GM21717 (cell line): ENCODE measurements around the gene PKIG.

Experiments used
- ATAC-seq: cut with Tn5 transposase; IDR thresholded peaks from one replicate; pipeline ENCODE4 v1.9.1; 2021; ENCODE audit warnings: mild to moderate bottlenecking, moderate library complexity; ENCODE audit not compliant: unreplicated experiment

Gene PKIG

DNA sequence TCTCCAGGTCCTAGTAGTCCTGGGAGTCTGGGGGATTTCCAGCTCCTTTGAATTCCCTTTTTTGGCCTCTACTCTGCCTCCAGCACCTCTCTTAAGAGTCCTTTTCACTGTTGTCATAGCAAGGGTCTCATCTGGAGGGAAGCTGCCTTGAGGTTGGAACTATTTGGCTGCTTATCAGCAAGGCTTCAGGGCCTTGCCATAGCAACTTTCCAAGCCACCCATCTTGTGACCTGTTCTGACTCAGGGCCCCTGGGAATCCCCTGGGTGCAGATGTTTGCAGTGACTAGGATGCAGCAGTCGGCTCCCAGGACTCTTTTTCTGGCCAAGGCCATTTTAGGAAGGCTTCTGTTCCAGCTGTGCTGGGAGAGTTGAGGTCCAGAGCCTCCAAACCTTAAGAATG, 12.4 kb downstream of the PKIG start:
- ATAC-seq = no peak

DNA sequence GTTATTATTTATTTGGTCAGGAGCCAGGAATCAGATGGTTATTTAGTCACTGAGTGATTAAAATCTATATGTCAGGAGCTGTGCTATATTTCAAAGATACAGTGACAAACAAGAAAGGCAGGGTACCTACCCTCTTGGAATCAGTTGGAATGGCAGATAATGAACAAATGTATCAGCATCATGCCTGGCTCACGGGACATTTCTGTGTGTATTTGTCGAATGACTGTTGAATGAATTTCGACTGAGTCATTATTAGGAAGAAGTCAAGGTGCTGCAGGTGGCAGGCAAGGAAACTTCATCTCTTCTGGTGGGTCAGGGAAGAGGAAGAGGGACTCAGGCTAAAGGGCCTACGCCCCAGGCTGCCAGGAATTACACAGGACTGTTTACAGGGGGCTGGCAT, 13.6 kb downstream of the PKIG start:
- no peak for ATAC-seq

DNA sequence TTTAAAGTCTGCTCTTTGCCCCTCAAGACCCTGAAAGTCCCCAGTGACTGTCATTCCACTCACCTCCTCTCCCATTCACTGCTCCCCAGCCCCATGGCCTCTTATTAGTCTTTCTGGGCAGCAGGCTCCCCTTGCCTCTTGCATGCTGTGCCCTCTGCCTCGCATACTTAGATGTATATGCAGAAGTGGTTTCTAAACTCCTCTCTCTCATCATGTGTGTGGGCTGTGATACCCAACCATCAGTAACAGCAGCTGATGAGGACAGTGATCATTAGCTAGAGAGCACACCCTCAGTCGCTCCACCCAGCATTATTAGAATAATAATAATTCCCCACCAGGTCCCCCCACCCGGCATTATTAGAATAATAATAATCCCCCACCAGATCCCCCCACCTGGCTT, 14.5 kb downstream of the PKIG start:
- ATAC-seq = no peak

DNA sequence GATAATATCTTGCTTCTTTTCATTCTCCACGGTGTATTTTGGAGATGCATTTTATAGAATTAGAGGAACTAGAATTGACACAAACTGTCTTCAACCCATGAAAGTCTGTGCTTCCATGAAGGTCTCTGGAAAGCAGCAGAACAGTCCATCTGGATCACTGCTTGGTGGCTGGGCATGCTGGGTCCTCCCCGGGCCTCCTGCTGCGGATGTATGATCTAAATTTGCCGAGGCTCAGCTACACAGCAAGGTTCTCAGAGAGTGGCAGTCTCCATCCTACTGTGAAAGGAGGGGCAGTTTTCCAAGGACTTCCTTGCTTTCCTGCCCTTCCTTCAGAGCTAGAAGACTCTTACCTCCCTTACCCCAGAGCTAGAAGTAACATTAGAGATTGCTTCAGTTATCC, 15.1 kb downstream of the PKIG start:
- no peak for ATAC-seq

DNA sequence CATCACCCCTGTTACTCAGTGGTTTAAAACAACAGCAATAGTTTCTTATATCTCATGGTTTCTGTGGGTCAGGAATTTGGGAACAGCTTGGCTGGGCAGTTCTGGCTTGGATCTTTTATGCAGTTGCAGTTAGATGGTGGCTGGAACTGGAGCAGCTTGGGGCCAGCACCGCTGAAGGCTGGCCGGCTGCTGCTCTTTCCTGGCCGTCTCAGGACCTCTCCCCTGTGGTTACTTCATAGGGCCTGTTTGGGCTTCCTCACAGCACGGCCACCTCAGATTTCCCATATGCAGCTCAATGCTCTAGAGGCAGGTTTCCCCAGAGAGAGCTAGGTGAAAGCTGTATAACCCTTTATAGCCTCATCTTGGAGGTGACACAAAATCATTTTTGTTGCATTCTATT, 15.6 kb downstream of the PKIG start:
- ATAC-seq = no peak

DNA sequence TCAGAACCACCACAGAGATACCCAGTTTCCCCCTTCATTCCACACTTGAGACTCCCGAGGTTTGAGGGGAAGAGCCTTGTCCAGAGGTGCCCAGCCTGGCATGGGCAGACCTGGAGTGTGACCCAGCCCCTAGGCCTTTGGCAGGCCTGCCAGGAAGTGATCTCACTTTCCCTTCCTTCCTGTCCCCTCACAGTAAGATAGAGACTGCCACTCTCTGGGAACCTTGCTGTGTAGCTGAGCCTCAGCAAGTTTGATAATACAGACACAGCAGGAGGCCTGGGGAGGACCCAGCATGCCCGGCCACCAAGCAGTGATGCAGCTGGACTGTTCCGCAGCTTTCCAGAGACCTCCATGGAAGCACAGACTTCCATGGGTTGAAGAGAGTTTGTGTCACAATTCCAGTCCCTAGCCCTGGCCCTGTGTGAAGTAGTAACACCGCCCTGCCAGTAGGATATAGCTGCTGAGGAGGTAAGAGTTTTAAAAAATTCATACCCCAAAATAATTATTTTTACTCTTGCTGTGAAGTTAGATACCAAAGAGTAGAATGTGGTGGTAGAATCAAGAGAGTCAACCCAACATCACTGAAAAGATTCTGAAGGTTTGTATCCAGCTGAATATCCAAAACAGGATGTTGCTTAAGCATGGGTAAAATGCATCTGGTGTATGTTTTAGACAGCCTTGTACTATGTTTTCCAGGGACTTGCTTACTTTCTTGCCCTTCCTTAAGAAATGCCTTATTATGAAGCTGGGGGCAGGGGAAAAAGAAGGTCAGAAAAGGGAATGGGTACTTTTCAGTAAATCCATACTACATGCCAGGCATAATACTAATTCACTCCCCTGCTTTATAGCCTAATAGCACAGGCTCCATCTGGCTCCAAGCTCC, 16.3 kb downstream of the PKIG start:
- ATAC-seq = no peak

DNA sequence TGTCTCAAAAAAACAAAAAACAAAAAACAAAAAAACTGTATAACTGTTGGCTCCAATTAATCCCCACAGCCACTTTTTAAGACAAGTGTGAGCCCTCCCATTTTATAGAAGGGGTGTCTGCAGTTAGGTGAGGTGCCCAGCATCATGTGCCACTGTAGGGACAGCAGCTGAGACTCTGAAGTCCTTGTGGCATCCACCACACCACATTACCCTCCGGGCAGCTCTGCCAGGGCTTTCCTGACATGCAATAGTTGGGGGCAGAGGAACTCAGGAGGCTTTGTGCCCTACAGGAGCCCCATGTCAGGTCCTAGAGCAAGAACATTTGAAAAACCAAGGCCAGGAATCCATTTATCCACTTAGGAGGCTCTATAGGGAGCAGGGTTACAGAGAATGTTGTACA, 17.3 kb downstream of the PKIG start:
- ATAC-seq = no peak

DNA sequence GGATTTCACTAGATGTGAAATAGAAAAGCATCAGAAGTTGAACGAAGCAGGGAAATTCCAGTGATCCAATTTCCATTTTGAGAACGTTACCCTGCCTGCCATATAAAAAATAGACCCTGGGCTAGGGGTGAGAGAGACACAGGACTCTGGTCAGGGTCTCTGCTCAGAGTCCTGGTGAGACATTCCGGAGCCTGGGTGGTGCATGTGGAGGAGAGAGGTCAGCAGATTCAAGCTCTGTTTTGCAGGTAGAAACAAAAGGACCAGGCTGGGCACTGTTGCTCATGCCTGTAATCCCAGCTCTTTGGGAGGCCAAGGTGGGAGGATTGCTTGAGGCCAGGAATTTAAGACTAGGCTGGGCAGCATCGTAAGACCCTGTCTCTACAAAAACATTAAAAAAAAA, 17.9 kb downstream of the PKIG start:
- no peak for ATAC-seq

DNA sequence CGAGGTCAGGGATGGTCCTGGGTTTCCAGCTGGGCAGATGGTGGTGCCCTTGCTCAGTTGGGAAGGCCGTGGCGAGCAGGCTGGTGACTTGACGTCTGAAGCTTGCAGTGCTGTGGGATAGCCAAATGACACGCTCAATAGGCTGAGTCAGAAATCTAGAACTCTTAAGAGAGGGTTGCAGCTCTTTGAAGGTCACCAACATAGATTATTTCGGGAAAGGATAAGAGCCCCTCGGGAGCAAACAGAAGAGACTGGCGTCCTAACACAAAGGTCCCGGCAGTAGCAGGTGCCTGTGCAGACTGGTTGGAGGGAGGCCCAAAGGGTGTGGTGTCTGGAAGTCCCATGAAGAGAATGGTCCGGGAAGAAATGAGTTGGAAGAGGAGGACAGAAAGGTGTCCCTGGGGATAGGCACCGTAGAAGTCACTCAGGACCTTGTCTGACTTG, 18.4 kb downstream of the PKIG start:
- ATAC-seq = no peak

DNA sequence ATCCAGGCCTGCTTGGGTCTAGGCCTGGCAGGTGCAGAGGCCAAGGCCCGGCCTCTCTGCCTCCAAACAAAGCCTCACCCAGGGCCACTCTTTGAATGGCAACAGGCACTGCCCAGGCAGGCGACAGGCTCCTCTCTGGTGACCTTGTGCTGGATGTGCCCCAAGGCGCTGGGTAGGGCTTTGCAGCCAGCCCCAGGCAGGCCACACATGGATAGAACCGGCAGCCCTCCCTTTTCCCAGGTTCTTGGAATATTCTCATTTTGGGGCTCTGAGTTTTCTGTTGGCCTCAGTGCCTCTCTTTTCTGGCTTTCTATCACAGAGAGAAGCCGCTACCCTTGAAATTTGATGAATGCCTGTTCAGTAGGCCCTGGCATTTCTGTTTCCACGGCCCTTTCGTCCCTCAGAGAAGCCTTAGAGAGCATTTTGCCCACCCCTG, 18.9 kb downstream of the PKIG start:
- no peak for ATAC-seq

DNA sequence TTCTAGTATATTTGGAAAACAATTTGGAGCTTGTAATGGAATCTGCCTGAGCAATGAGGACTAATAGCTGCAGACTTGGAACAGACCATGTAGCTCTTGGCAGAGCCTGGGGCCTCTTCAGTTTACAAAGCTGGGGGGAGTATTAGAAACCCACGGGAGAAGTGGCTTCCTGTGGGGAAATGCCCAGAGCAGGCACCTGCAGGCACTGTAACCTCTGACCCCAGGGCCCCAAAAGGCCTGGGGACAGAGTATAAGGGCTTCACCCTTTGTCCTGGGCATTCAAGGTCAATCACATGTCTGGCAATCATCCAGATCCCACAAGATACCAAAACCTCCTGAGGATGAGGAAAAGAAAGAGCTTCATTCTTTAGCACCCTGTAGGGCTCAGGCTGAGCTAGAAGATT, 19.4 kb downstream of the PKIG start:
- no peak for ATAC-seq

DNA sequence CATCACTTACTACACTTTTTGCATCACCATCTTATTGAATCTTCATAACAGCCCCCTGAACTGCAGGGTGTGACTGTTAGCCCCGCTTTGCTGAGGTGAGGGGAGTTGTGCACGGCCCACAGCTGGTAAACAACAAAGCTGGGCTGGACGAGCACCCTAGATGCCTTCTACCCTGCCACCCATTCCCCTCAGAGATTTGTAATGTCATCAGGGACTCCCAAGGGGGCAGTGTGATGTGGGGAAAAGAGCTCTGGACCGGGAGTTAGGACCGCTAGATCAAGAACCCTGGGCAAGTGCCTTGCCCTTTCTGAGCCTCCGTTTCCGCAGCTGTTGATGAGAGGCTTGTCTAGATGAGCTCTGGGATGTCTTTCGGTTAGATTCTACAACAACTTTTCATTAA, 20.9 kb downstream of the PKIG start:
- ATAC-seq = no peak

DNA sequence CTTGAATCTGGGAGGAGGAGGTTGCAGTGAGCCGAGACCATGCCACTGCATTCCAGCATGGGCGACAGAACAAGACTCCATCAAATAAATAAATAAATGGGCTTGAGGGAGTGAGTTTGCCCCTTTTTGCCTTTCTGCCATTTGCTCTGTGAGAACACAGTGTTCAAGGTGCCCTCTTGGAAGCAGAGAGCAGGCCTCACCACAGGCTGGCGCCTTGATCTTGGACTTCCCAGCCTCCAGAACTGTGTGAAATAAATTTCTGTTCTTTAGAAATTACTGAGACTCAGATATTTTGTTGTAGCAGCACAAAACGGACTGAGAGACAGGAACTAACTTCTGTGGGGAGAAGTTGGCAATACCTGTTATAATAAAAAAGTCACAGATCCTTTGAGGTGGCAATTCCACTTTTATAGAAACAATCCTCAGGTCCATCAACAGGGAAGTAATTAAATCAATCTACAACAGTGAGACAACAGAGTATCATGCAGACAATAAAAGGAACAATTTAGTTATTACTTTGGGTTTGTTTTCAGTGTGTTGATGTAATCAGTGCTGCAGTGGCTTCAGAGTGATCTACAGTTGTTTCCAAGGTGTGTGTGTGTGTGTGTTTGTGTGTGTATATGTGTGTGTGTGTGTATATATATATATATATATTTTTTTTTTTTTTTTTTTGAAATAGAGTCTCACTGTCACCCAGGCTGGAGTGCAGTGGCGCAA, 24.5 kb downstream of the PKIG start:
- no peak for ATAC-seq

DNA sequence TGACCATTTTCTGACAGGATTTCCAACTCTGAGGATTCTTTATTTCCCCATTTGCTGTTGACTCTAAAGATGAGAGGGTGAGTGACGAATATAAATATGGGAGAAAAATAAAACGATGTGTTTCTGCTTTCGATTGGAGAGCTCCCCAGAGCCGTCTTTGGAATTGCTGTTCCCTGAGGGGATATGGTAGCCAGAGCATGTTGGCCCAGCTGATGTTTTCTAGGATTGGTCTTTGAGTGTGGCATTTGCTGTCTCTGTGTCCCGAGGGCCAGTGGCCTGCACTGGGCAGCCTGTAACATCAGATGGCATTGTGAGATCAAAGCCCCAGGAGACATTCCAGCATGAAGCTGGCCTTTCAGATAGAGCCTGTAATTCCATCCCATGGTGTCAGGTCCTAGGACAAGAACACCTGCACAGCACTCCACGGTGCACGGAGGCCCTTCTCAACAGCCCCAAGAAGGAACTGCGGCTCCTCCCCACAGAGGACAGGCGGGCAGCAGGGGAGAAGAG, 26.7 kb downstream of the PKIG start:
- no peak for ATAC-seq

DNA sequence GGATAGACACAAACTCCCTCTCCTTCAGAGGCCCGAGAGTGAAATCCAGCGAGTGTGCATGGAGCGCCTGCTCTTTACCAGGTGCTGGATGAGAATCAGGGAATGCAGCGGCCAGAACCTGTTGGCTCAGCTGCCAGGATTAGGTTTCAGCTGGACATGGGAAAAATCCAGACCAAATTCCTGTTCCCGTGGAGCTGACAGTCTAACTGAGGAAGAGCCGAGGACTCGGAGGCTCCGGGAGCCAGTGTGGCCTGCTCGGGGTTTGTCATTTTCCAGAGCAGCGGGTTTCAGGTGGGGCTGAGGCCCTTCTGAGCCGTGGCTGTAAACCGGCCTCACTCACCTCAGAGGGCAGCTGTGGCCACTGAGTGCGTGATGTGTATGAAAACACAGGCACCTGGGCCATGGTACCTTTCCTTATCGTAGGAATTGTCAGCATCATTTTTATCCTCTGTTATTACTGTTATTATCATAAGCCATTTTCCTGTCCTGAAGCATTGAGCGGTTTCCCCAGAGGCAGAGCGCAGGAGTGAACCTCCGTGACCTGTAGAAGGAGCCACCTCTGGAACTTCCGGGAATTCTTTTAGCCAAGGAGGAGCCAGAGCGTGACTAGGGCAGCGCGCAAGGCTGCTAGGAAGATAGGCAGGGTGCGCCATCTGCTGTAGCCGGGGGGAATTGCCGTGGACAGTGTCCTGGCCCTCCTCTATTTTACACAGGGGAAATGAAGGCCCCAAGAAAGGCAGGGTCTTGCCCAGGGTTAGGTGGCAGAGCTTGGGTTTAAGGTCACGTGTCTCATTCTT, 27.3 kb downstream of the PKIG start:
- ATAC-seq = peak; percentile 83

DNA sequence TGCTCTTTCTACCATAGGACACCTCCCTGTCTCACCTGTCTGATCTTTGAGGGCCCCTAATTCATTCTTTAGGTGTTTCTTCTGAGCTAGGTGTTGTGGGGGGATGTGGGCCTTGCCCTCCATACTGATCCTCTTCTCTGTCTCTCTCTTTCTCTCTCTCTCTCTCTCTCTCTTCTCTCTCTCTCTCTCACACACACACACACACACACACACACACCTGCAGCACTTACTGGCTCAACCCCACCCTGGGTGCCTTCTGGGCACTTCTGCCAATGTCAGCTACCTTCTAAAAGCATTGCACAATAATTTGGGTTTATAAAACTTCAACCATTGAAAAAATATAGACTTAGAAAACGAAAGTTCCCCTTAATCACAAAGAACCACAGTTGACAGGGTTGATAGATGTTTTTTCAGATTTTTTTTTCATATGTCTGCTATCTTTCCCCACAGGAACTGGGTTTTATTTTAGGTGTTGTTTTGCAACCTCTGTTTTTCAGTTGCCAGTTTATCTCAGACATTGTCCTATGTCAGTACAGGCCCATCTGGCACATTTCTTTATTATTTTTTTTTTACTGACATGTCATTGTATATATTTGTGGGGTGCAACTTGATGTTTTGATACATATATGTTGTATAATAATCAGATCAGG, 28.1 kb downstream of the PKIG start:
- ATAC-seq = no peak

DNA sequence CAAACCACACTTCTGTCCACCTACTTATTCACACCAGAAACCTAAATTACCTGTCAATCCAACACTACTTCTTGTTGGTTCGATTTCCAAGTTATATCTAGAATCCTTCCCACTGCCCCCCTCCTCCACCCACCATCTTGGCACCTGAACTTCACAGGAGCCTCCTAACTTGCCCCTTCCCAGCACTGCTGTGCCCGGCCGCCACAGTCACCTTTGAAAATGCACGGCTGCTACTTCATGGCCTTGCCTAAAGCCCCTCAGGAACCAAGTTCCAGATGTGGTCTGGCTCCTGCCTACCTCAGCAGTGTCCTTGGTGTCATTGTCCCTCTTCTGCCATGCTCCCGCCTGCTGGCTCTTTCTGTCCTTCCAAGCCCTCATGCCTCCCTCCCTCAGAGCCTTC, 31.2 kb downstream of the PKIG start:
- no peak for ATAC-seq

DNA sequence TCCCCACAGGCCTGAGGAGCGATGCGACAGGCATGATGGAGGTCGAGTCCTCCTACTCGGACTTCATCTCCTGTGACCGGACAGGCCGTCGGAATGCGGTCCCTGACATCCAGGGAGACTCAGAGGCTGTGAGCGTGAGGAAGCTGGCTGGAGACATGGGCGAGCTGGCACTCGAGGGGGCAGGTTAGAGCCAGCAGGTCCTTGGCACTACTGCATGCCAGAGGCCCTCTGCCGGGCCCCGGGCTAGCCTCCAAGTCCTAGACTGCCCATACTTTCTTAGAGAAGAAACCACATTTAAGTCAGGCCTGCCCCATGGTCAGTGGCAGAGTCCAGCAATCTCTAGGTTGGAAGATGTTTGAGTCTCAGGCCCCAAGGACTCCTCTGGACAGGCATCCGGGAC, 32.1 kb downstream of the PKIG start:
- ATAC-seq = no peak

DNA sequence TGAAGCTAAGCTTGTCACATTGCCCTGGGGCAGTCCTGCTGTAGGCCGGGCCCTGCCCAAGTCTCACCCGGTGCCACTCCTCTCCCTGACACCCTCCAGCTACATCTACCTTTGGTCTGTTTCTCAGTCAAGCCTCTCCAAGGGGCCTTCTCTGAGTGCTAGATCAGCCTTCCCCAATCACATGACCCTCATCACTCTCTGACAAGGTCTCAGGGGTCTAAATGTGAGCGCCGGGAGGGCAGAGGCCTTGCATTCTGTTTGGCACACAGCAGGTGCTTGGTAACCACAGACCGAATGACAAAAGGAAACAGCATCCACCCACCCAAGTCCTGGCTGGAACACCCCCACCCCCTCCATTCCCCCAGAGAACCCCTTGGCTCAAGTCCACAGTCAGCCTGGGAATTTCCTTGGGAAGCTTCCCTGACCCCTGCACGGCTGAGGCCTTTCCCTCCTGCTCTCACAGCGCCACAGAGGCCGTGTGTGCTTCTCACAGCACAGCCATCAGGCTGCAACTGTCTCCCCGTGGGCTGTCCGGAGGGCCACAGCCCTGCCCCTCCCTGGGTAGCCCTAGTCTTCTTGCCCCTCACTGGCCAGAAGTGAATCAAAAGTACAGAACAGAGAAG, 32.9 kb downstream of the PKIG start:
- no peak for ATAC-seq

DNA sequence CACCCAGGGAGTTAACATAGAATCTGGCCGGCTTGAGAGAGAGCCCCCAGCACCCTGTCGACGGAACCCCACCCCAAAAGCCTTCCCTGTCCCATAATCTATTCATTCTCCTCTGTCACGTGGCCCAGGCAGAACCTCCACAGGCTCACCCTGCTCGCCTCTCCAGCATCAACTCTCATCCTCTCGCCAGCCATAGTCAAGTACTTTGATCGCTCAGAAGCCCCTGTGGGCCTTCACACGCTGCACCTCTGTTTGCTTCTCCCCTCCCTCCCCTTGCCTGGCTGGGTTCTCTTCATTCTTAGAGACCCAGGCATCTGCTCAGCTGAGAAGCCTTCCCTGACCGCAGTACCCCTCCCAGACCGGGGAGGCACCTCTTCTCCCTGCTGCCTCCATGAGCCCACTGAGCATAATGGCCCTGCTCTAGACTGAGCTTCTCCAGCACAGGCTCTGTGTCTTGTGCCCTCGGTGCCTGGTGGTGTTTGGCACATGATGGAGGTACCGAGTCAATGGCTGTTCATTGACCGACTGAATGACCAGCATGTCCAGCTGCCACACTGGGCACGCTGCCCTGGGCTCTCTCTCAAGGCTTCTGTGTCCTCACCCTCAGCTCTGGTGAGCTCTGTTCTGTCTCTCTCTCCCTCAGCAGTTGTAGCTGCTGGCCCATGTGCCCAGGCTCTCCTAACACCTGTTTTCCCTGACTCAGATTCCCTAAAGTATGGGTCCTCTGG, 33.7 kb downstream of the PKIG start:
- ATAC-seq = no peak
